ENCODE measurements around the gene PRKAB2.
"Not testable (repeated sequence)": the region's sequence is repeated elsewhere in the genome, so short reads cannot be mapped to it uniquely, and the experiment has no call there.

PRKAB2 gene, protein sequence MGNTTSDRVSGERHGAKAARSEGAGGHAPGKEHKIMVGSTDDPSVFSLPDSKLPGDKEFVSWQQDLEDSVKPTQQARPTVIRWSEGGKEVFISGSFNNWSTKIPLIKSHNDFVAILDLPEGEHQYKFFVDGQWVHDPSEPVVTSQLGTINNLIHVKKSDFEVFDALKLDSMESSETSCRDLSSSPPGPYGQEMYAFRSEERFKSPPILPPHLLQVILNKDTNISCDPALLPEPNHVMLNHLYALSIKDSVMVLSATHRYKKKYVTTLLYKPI

DNA sequence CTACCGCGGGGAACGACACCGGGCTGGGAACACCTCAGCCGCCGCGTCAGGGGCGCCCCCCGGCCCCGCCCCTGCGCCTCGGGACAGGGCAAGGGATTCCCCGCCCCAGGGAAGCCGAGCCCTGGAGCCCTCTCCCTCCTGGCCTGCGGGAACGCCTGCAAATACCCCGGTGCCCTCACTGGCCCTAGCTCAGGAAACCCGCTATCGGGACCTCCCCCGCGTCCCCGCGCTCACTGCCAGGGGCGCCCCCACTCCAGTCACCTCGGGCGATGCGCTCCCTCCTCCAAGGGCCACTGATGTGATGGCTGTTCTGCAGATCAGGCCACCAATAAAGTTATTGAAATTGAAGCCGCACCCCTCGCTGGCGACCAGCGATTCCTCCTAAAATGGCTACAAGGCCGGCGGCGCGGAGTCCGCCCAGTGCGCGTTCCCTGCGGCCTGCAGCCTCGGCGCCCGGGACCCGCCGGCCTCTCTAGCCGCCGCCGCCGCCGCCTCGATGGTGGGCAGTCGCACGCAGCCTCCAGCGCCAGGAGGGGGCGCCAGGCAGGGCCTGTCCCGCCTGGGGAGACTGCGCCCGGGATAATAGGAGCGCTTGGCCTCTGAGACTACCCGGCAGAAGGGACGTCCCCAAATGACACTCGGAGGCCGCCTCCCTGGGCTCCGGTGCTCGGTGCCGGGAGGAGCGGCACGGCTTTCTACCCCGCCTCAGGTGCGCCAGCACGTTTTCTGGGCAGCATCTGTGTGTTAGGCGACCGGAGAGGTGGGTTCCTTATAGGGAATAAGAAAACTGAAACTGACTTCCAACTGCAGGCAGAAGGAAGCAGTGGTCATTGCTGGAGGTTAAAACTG lies at the start of gene PRKAB2:
Gene PRKAB2, minus strand, starts transcription at position 303 of the 849 bp plus-strand sequence. CDS start 326 bp downstream, outside the sequence.
- peak; percentile 98 for DNase-seq

DNA sequence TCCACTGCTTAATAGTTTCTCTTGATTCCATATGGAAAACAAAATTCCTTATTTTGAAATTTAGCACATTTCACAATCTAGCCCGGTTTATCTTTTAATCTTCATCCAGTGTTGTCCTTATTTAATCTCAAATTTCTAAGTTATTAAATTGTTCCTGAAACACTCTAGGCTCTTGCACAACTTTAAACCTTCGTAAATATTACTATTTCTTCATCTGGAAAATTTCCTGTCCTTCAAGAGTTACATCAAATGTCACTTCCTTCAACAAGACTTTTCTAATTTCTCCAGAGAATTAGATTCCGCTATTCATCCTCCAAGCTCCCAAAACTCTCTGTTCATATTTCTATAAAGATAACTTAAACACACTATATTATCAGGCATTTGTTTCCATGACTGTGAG lies 46.3 kb upstream of the PRKAB2 start:
- no peak for DNase-seq

DNA sequence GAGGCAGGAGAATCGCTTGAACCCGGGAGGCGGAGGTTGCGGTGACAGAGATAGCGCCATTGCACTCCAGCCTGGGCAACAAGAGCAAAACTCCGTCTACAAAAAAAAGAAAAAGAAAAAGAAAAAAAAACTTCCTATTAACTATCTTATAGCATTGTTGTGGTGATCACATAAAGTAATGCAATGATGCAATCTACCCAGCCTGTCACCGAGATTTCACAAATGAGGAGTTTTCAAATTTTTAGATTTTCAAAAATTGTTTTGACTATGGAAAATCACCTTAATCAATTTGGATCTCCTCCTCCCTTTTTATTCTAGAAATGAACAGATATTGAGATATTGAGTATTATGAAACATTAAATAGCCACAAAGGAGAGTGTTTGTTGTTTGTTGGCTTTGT lies 44.9 kb upstream of the PRKAB2 start:
- no peak for DNase-seq

DNA sequence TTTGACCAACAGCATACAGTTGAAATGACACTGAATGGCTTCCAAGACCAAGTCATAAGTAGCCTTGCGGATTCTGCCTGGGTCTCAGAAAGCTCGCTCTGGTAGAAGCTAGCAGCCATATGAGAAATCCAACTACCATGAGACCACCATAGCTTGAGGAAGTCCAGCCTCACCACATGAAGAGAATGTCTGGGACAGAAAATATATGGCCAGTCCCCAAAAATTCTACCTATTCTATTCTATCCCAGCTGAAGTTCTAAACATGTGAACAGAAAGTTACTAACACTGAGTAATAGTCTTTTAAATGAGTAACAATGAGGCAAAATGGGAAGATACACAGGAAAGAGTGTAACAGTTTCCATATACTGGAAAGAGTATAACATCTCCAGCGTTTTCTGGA lies 43.9 kb upstream of the PRKAB2 start:
- DNase-seq: no peak

DNA sequence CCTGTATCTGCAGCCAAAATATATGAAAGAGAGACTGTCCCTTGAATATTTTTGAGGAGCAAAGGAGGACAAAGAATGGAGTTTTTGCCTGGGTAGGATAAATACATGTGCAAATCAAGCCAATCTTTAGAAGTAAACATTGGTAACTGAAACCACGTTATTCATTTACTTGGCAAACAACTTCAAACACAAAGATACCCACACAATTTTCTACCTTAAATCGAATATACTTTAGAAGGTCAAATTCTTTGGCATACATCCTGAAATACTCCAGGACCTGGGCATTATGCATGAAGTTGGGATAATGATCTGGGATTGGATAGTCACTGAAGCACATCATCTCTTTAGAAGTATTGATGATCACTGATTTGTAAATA lies 43.3 kb upstream of the PRKAB2 start:
- DNase-seq: no peak

DNA sequence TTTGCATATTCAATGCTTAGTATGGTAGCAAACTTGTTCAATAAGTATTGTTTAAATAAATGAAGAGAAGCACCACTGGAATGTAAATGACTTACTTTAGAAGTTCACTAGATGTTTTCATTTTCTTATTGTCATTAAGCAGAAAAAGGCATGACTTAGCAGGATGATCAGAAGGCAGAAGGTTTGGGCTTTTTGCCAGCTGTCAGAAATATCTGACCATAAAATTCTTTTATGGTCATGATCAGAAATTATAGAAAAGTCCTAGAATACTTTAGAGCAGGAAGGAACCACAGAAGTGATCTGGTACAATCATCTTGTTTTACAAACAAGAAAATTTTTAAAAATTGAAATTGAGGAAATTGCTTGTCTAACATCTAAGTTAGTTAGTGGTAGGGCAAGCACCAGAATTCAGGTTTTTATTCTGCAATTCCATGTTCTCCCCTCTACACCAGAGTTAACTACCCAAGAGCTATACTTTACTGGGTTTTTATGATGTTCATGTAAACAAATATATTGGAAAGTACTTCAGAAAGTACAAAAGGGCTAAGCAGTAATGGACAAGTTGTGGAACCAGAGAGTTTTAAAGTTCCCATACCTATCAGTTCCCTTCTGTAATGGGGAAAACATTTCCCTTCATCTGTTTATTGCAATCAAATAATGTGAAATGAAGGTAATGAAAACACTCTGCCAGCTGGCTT lies 42.7 kb upstream of the PRKAB2 start:
- DNase-seq: no peak

DNA sequence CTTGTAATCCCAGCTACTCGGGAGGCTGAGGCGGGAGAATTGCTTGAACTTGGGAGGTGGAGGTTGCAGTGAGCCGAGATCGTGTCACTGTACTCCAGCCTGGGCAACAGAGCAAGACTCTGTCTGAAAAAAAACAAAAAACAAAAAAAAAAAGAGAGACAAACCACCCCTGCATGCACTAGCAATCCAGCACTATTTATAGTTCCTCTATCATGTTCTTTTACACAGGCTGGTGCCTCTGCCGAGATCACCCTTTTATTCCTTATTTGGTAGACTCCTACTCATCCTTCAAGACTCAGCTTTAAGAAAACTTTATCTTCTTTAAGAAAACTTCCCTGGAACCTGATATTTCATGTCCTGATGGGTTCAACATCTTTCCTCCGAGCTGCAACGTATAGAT lies 42.1 kb upstream of the PRKAB2 start:
- no peak for DNase-seq

DNA sequence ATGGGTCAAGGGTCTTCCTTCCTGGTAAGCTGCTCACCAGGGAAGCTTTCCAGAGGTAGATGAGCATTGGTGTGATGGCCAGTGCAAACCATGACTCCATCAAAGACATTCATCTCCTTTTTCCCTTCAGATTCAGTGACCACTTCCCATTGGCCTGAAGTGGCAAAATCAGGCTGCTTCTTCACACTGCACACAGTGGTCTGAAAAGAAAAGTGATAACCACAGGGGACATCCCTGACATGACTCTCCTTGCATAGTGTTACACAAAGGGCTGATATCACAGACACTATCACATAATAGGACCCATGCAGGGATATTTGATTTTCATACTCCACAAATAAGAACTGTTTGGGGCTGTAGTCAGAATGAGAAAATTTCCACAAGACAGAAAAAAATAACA lies 41.0 kb upstream of the PRKAB2 start:
- no peak for DNase-seq

DNA sequence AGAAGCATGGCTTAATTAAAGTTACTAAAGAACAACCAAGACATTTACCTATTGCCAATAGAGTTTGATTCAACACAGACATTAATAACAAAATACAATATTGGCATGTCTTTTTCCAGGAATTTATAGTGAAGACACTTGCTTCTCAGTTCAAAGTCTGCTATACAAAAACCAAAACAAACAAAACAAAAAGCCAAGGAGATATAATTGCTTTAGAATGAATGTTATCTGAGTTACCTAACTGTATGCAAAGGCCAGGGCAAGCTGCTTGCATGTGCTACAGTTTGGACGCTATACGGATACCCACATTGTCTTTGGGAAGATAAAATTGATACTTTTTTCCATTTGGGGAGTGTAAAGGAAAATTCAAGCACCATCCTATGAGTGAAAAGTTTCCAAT lies 39.3 kb upstream of the PRKAB2 start:
- no peak for DNase-seq

DNA sequence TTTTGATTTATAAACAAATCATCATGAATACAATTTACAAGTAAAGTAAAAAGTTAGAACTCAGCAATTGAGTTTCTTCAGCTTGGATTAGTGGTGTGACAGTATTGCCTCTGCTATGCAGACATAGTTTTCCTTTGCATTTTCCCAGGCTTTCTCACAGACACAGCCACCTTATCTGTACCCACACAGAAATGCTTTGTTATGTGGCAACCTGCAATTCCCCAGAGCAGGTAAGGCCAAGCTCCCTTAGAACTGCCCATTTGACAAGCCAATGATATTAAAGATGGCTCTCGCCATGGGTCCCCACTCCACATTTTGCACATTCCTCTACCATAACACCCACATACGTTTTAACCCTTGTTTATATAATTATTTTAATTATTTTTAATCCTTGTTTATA lies 38.7 kb upstream of the PRKAB2 start:
- DNase-seq: no peak

DNA sequence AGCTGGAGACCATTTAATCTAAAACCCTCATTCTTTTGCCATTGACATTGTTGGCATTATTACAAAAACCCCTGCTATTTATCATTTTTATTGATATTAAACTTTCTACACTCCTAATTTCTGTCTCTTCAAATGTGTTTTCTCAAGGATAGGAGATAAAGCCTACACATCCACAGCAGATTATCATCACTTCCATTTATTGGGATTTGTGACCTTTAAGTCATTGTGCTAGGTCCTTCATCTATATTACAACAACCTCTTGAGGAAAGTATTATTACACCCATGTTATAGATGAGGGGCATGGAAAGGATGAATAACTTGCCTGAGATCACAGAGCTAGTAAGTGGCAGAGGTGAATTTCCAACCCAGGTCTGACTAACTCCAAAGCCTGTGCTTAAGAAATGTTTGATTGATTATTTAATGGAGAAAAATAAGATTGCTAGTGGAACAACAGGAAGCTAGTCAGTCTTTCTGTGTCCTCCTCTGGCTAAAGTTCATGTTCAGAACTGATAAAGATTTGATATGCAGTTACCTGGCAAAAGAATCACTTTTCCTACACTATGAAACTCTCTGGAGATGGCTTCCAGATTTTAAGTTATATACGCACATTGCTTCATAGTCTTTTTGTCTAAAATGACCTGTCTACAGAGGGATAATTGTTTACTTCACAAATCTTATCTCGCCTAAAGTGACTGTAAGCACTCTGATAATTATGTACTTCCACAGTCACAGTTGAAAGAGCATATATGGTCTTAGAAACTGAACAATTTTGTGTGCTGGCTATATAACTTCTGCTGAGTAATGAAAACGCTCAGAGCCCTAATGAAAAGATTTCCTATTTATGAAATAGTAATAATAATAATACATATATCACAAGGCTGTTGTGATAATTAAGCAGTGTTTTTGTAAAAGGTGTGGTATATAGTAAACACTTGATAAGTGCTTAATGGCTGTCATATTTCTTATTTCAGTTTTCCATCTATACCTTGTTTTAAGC lies 37.9 kb upstream of the PRKAB2 start:
- no peak for DNase-seq

DNA sequence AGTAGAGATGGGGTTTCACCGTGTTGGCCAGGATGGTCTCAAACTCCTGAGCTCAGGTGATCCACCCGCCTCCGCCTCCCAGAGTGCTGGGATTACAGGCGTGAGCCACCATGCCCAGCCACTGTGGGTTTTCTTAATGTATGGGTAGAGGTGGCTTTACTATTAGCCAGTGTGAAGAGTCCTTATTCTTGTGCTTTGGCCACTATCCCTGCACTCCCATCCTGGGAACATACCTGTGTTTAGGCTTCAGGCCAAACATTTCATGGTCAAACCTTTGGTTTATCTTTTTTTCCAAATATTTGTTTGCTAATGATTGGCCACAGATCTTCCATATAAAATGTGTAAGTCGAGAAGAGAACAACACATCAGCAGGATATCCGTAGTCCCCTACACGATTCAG lies 36.3 kb upstream of the PRKAB2 start:
- no peak for DNase-seq

DNA sequence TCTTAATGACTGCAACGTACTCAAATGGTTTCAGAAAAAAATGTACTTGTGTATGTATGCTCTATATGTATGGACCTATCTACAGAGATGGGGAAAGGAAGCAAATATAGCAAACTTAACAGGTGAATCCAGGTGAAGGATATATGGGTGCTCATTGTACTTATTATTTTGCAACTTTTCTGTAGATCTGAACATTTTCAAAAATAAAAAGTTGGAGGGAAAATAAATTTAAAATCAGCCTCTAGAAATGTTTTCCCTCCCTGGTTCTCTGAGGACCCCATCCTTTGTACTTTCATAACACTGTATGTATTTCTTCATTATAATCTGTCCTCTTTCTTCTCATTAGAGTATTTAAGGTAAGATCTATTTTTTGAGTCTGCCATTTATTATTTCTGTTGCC lies 34.9 kb upstream of the PRKAB2 start:
- DNase-seq: no peak

DNA sequence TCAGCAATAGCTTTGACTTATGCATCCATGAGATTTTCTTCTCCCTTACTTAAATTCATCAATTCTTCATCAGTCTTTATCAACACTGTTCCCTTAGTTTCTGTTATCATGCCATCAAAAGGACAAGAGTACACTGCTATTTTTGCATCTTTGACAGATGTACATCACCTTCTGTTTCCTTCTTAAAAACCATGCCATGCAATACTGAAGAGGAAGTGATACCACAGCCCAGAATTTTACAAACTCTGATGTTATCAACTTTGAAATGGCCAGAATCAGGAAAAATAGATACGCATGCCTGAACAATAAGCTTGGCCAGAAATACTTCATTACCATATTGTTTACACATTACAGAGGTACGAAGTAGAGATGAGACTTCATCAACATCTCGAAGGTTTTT lies 31.8 kb upstream of the PRKAB2 start:
- no peak for DNase-seq

DNA sequence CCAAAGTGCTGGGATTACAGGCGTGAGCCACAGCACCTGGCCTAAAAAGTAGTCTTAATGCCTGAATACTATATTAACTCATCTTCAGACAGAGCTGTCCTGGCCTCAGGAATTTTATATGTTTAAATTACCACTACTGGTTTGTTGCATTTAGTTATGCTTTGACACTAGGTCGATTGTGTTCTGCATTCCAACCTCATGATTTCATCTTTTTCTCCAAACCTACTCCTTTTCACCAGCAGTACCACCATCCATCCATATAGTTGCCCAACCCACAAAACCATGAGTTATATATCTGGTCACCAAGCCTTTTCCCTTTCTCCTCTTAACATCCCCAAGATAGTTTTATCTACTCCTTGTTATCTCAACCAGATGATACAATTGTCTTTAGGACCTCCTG lies 30.3 kb upstream of the PRKAB2 start:
- DNase-seq: no peak

DNA sequence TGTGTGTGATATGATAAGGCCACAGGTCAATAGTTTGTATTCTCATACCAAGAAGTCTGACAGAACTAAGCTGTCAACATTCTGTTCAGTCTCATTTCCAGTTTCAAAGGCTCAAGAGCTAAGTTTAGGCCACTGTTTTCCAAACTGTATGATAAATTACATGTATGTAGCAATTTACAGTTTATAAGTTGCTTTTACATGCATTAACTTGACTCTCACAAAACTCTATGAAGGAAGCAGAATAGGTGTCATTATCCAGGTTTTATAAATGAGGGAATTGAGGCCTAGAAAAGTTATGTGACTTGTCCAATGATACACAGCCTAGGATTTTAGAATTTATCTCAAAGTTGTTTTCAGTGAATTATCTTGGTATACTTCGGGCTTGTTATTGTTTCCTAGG lies 29.5 kb upstream of the PRKAB2 start:
- no peak for DNase-seq

DNA sequence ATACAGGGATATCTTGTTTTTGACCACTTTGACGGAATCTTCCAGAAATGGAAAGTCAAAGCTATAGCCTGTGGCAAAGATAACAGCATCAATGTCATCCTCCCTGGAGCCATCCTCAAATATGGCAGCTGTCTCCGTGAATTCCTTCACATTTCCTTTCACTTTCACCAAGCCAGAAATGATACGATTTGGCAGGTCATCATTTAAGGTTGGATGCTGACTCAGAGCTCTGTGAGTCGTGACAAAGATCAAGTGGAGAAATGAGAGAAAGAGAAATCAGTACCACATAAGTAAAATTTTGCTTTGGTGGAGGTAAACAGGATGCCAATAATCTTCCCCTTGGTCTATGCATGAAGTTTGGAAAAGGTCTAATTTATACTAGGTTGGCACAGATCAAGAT lies 29.0 kb upstream of the PRKAB2 start:
- DNase-seq: no peak

DNA sequence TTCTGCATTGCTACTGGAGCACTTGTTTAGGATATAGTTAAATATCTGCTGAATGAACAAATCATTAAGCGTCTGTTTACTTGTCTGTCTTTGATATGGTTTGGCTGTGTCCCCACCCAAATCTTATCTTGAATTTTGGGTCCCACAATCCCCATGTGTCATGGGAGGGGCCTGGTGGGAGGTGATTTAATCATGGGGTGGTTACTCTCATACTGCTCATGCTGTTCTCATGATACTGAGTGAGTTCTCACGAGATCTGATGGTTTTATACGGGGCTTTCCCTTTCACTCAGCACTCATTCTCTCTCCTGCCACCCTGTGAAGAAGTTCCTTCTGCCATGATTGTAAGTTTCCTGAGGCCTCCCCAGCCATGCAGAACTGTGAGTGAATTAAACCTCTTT lies 25.1 kb upstream of the PRKAB2 start:
- DNase-seq: not testable (repeated sequence)

DNA sequence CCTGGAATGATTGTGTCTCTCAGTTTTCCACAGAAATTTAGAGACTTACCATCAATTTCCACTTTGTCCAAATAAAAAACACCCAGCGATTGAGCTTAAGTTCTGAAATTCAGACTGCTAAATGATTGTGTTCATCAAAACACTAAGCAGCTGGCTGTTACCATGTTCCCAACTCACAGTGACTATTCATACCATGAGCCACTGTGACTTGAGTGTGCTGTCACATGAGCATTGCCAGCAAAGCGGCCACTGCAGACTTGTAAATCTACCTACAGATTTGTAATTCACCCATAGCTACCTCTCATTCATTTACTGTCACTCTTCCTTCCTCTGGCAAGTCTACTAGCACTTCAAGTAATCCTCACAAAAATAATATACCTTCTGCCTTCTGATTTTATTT lies 17.2 kb upstream of the PRKAB2 start:
- no peak for DNase-seq

DNA sequence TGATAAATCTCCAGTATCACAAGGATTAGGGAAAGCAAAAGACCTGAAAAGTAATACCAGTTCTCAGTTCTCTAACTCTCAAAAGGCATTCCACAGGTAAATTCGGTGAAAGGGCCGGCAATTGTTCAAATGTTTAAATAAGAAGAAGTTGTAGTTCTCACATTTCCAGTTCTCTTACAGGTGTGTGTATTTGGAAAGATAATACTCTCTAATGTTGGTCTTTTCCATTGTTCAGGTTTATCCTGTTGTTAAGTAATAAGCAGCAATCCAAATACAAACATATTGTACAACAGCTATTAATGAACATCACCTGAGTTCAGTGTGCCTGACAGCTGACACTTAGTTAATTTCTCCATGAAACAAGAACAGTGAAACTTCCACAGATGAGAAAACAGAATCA lies 13.2 kb upstream of the PRKAB2 start:
- DNase-seq: no peak

DNA sequence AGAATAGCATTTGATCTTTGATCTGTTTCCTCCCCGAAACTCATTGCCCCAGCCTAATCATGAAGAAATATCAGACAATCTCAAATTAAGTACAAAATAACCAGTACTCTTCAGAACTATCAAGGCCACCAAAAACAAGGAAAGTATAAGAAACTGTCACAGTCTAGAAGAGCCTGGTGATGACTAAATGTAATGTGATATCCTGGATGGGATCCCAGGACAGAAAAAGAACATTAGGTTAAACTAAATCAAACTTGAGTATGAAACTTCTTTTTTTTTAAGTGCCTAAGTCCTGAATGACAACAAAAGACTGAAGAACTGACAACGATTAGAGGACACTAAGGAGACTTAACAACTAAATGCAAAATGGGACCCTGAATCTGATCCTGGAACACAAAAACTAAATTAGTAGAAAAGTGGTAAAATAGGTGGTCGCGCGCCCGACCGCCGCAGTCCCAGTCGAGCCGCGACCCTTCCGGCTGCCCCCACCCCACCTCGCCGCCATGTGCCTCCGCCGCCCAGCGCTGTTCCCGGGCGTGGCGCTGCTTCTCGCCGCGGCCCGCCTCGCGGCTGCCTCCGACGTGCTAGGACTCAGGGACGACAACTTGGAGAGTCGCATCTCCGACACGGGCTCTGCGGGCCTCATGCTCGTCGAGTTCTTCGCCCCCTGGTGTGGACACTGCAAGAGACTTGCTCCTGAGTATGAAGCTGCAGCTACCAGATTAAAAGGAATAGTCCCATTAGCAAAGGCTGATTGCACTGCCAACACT lies 5.5 kb upstream of the PRKAB2 start:
- no peak for DNase-seq
